ENCODE results near the gene RGS10.

GRCh38 chr10:119537953-119538630 is 4.4 kb downstream of the RGS10 start:
- TF ChIP-seq ZNF274 (IDR thresholded peaks at IDR 0.05; ENCODE audit: low read depth, low read length) (no peak), YY1 (IDR thresholded peaks at IDR 0.05; ENCODE audit: insufficient read depth, insufficient read length) (no peak)
